K562 (cell line): Measurements from ENCODE around the gene TACSTD2.

ENCODE experiments used
- ARID1B ChIP-seq: fragments of 450-650 bp; IDR thresholded peaks from 2 replicates; pipeline ENCODE4 v1.6.1; 2016; ENCODE audit warnings: antibody characterized with exemption, mild to moderate bottlenecking, inconsistent platforms
- BCOR ChIP-seq: fragments of 450-650 bp; IDR thresholded peaks from 2 replicates; pipeline ENCODE4 v1.6.1; 2016
- CBFB ChIP-seq: sonication (generic); formaldehyde crosslinking; IDR thresholded peaks from 2 replicates; pipeline ENCODE4 v1.4.0; 2020; ENCODE audit warnings: mild to moderate bottlenecking, missing genetic modification reagents
- CHD4 ChIP-seq: fragments of 200-600 bp; sonication (generic); IDR thresholded peaks from 3 replicates; pipeline ENCODE4 v1.6.1; 2012; ENCODE audit warnings: low read depth, mild to moderate bottlenecking, mixed read lengths, low read length, inconsistent platforms; ENCODE audit not compliant: insufficient read depth, insufficient replicate concordance, poor library complexity, severe bottlenecking
- FOXA3 ChIP-seq, 2 experiments: fragments of 450-650 bp in 1 of 2; sonication (generic) in 1 of 2; formaldehyde crosslinking; IDR thresholded peaks in 1 of 2; conservative IDR thresholded peaks in 1 of 2; 2 replicates each; pipeline versions ENCODE4 v1.4.0 to v1.8.0; 2020 to 2022; ENCODE audit warnings: mild to moderate bottlenecking in 2 of 2, missing genetic modification reagents in 1 of 2
- HNRNPUL1 ChIP-seq: fragments of 200-400 bp; formaldehyde crosslinking; IDR thresholded peaks from 2 replicates; pipeline ENCODE4 v1.6.1; 2017; ENCODE audit warnings: low read length
- POLR2AphosphoS2 ChIP-seq: IDR thresholded peaks from 2 replicates; pipeline ENCODE4 v1.6.1; 2012; ENCODE audit warnings: low read length, improper control_type of control experiment
- POLR2AphosphoS5 ChIP-seq: IDR thresholded peaks from 2 replicates; pipeline ENCODE4 v1.6.1; 2011; ENCODE audit warnings: mild to moderate bottlenecking, low read depth, low read length, moderate library complexity; ENCODE audit not compliant: control insufficient read depth, insufficient read depth
- TCF3 ChIP-seq: sonication (generic); formaldehyde crosslinking; IDR thresholded peaks from 2 replicates; pipeline ENCODE4 v1.4.0; 2020; ENCODE audit warnings: mild to moderate bottlenecking, missing genetic modification reagents
- ZBTB8A ChIP-seq: fragments of 450-650 bp; IDR thresholded peaks from 2 replicates; pipeline ENCODE4 v1.6.1; 2018; ENCODE audit warnings: mild to moderate bottlenecking, moderate library complexity; ENCODE audit not compliant: partially characterized antibody
- ZNF324 ChIP-seq: fragments of 250-450 bp; sonication (Bioruptor Pico); IDR thresholded peaks from 2 replicates; pipeline ENCODE4 v1.4.0; 2020; ENCODE audit warnings: mild to moderate bottlenecking
- ZNF609 ChIP-seq: sonication (generic); formaldehyde crosslinking; IDR thresholded peaks from 2 replicates; pipeline ENCODE4 v1.8.1; 2023; ENCODE audit warnings: missing genetic modification reagents, mild to moderate bottlenecking, borderline replicate concordance

- TF ChIP-seq ZBTB8A (no peak), TCF3 (no peak), FOXA3 (CRISPR knock-in tag; conservative IDR thresholded peaks at IDR 0.05 in 1 of 2, IDR thresholded peaks at IDR 0.05 in 1 of 2) (no peak), ARID1B (no peak), ZNF324 (no peak), ZNF609 (CRISPR knock-in tag) (no peak), CBFB (CRISPR knock-in tag) (no peak), POLR2AphosphoS5 (no peak), POLR2AphosphoS2 (no peak), BCOR (no peak), HNRNPUL1 (no peak), CHD4 (no peak)
These were observed 8.1 kb upstream of the TACSTD2 start for GRCh38 chr1:58585166-58585565.
